ENCODE data around the gene RNF144B. TPM values are rescaled to one million over a fixed set of nuclear protein-coding genes. Genes with fewer than 3 reads are reported as not detected.

Gene RNF144B
- total RNA-seq, 4 donors from 2014 or later, result 7.6 to 19.0 (median 12.5) TPM

DNA sequence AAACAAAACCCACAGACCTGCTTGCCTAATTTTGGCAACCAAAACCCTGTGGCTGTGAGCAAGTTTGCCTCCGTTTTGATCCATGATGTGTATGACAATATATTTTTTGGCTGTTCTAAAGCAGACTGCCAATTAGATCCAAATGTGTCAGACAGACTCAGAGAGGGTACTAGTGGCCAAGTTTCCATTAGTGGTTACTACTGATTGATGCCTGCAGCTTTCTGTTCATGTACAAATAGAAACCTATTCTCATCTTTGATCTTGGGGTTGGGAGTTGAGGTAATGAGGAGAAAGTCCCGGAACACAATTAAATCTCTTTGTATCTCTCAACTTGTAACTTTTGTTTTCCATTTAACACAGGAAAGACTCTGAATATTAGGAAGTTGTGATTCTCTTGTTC lies 100.9 kb downstream of the RNF144B start:
- 22 to 44% methylated on average over 2 of the region's 2 CpGs for WGBS, 2 donors
- Histone ChIP-seq H3K27me3 (no peaks in the 10 kb centered on the region), H3K9me3 (no peaks in the 10 kb centered on the region), H3K4me1 (peaks cover 11 to 55% (median 14%) of the 10 kb centered on the region in 3 donors), H3K4me3 (no peak overlapping the region), H3K27ac (peak overlapping the region; percentile 1 to 77 (median 66)), H3K36me3 (no peaks in the 10 kb centered on the region)
- TF ChIP-seq, protein P1, sequence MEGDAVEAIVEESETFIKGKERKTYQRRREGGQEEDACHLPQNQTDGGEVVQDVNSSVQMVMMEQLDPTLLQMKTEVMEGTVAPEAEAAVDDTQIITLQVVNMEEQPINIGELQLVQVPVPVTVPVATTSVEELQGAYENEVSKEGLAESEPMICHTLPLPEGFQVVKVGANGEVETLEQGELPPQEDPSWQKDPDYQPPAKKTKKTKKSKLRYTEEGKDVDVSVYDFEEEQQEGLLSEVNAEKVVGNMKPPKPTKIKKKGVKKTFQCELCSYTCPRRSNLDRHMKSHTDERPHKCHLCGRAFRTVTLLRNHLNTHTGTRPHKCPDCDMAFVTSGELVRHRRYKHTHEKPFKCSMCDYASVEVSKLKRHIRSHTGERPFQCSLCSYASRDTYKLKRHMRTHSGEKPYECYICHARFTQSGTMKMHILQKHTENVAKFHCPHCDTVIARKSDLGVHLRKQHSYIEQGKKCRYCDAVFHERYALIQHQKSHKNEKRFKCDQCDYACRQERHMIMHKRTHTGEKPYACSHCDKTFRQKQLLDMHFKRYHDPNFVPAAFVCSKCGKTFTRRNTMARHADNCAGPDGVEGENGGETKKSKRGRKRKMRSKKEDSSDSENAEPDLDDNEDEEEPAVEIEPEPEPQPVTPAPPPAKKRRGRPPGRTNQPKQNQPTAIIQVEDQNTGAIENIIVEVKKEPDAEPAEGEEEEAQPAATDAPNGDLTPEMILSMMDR (IDR thresholded peaks at IDR 0.05), result no peak
- no peak for TF ChIP-seq POLR2A (IDR thresholded peaks at IDR 0.05)
- intact Hi-C loops (cut with DNase I), result no loop called here
- no peak for DNase-seq

DNA sequence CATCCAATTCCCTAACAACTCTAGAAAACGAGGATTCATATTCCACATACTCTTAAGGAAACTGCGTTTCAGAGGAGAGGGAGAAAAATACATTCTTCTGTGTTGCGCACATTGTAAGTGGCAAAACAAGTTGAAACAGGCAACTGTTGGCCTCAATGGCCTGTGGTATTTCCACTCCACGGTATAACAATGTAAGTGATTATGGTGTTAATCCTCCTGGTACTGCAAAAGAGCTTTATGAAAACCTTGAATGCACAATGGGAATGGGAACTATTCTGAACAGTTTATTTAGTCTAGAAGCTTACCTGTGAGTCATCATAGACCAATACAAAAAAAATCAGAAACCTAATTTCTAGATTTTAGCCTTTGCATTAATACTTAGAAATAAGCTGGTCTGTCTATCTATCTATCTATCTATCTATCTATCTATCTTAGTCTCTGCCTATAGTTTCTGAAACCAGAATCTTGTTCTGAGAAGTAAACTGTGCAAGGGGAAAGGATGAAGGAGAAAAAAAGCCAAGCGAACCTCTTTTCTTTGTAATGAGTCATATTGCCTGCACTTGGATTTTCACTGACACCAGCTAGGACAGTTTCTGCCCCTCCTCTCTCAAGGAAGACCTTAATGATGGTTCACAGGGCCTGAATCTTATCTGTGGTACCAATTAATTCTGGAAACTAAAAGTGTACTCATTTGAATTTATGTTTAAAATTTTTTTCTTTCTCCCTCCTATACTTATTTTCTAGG lies 101.5 kb downstream of the RNF144B start:
- TF ChIP-seq POLR2A (IDR thresholded peaks at IDR 0.05), result no peak
- WGBS, 2 donors, result 33 to 45% methylated on average over 5 of the region's 5 CpGs
- Histone ChIP-seq H3K4me1 (peaks cover 11 to 62% (median 14%) of the 10 kb centered on the region in 3 donors), H3K27ac (peak overlapping the region; percentile 1 to 77 (median 66)), H3K27me3 (no peaks in the 10 kb centered on the region), H3K36me3 (no peaks in the 10 kb centered on the region), H3K4me3 (no peak overlapping the region), H3K9me3 (no peaks in the 10 kb centered on the region)
- intact Hi-C loops (cut with DNase I), result no loop called here
- DNase-seq, result no peak

DNA sequence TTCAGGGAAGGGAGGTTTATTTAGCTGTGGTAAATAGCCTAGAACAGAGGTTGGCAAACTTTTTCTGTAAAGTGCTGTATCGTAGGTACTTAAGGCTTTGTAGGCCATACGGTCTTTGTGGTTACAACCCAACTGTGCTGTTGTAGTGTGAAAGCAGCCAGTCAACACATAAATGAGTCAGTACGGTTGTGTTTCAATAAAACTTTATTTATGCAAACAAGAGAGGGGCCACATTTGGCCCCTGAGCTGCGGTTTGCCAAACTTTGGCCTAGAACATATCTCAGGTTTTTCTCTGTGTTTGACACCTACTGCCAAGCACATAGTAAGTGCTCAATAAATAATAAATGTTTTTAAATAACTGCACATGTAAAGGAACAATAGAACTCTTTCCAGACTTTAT lies 102.2 kb downstream of the RNF144B start:
- Histone ChIP-seq H3K9me3 (no peaks in the 10 kb centered on the region), H3K27ac (peak overlapping the region in 3 of 4 donors; percentile 2 to 77 (median 50)), H3K4me1 (peaks cover 11 to 69% (median 14%) of the 10 kb centered on the region in 3 donors), H3K27me3 (no peaks in the 10 kb centered on the region), H3K4me3 (no peak overlapping the region), H3K36me3 (no peaks in the 10 kb centered on the region)
- intact Hi-C loops (cut with DNase I), result no loop called here
- no peak for DNase-seq
- 72 to 84% methylated on average over 4 of the region's 4 CpGs for WGBS, 2 donors
- TF ChIP-seq, protein P1 (IDR thresholded peaks at IDR 0.05), result no peak

DNA sequence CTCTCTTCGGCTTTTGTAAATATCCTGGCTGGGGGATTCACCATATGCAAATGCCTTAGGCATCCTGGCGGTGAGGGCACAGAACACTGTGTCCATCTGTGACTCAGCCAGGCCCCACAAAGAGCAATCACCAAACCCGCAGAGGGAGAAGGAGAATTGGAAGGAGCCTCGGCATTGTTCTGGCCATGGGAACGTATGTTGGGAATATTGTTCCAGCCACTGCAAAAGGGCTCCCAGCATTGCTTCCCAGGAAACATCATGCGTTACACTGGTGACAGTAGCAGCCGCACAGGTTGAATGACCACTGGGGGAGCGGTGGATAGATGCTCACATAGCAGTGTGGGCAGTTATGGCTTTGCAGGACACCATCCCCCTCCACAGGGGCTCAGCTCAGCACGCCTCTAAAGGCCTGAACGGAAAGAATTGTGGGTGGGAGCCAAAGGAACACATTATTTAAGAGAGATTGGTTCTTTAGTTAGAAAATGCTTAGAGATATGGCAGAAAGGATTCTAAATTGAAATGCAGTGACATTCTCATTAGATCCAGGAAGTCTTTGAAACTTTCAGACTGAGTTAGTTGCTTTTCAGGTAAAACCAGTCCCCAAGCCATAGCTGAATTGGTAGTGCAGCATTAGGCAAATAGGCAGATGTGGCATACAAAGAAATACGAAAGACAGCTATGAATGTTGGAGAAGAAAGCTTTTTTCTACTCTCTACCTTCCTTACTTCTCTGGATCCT lies 104.3 kb downstream of the RNF144B start:
- no peak for TF ChIP-seq POLR2A (IDR thresholded peaks at IDR 0.05)
- TF ChIP-seq, protein P1 (IDR thresholded peaks at IDR 0.05), result peak in 1 of 6 experiments; percentile 10
- no peaks in the 10 kb centered on the region for H3K27me3 ChIP-seq
- peaks cover 11 to 70% (median 14%) of the 10 kb centered on the region in 3 donors for H3K4me1 ChIP-seq
- no peak overlapping the region for H3K4me3 ChIP-seq
- H3K36me3 ChIP-seq, result no peaks in the 10 kb centered on the region
- WGBS, 2 donors, result 81 to 85% methylated on average over 7 to 11 of the region's 11 CpGs
- H3K27ac ChIP-seq, result peak overlapping the region; percentile 47 to 71 (median 52)
- no peak for DNase-seq
- intact Hi-C loops (cut with DNase I), result no loop called here
- H3K9me3 ChIP-seq, result no peaks in the 10 kb centered on the region

DNA sequence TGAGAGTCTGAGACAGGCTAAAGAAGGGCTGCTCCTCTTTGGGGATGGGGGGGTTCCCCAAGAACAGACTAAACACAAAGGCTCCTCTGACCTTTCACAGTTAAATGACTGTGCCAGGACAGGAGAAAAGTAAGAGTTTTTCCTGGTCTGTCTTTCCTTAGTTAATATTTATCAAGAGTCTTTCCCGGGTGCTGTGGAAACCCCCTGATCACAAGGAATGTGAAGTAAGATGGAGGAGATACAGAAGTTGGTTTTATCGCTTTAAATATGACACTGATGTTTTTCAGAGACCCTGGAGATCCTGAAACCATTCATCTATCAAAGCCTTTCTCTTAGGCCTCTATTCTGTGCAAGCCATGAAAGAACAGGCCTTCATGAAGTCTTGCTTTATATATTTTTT lies 105.8 kb downstream of the RNF144B start:
- Histone ChIP-seq H3K27ac (peak overlapping the region in 3 of 4 donors; percentile 20 to 71 (median 23)), H3K4me3 (no peak overlapping the region), H3K9me3 (no peaks in the 10 kb centered on the region), H3K36me3 (no peaks in the 10 kb centered on the region), H3K27me3 (no peaks in the 10 kb centered on the region), H3K4me1 (peaks cover 8 to 62% (median 14%) of the 10 kb centered on the region in 3 donors)
- intact Hi-C loops (cut with DNase I), result no loop called here
- DNase-seq, result no peak
- 70 to 78% methylated on average over 2 of the region's 2 CpGs for WGBS, 2 donors
- TF ChIP-seq, protein P1 (IDR thresholded peaks at IDR 0.05), result no peak
- no peak for TF ChIP-seq POLR2A (IDR thresholded peaks at IDR 0.05)
